NB4 (cell line): Measurements from ENCODE around the gene GTSE1.

Experiments used
- CTCF ChIP-seq: IDR thresholded peaks from one replicate; pipeline ENCODE4 v1.5.1; 2012; ENCODE audit warnings: low read depth, low read length
- POLR2A ChIP-seq: IDR thresholded peaks from 2 replicates; pipeline ENCODE4 v1.6.1; 2011; ENCODE audit warnings: mild to moderate bottlenecking; ENCODE audit not compliant: insufficient read length; ENCODE audit errors: extremely low read depth

GRCh38 chr22:46290121-46290842, 6.4 kb upstream of the GTSE1 start:
- TF ChIP-seq POLR2A (no peak), CTCF (no peak)
